Measurements from ENCODE around the gene RHEBL1.

- TF ChIP-seq CTCF (IDR thresholded peaks at IDR 0.05) (no peak), POLR2A (IDR thresholded peaks at IDR 0.05) (no peak)
Measured at GRCh38 chr12:49098703-49099102, 28.9 kb upstream of the RHEBL1 start.

Measured in ovary (tissue), 3 donors.